HG03565 (cell line): ENCODE results near the gene TNRC6C.
"Not testable (repeated sequence)": the region's sequence is repeated elsewhere in the genome, so short reads cannot be mapped to it uniquely, and the experiment has no call there.

Experiments
- ATAC-seq: cut with Tn5 transposase; IDR thresholded peaks from one replicate; pipeline ENCODE4 v1.9.1; 2021; ENCODE audit warnings: mild to moderate bottlenecking, moderate library complexity; ENCODE audit not compliant: unreplicated experiment

TNRC6C gene

DNA sequence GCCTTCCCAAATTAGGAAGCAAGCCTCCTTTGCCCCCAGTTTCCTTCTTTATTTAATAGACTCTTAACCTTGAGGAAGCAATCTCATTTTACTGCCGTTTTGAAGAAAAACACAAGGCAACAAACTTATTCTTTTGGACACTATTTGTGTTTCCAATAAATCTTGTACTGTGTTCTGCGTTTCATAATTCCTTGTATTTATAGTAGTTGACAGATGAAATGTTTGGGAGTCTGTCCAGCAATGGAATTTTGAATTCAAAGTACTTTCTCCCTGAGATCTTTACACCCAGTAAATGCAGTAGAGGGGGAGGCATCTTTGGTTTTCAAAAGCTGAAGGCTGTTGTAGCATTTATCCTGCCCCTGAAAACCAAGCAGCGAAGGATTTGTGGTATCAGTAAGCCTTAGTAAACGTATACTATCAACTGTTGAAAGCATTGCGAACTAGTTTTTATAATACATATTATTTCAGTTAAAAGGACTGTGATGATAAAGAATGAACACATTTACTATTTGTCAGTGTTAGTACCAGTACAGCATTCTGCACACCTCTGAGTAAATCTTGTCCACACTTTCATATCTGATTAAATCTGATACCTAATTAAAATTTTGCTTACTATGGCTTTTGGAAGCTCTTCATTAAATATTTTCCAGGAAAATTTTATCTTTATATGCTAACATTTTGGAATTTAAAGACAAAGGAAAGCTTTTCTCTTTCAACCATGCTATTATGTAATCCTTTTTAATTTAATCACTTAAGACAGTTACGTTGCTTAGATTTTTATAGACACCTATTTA lies 83.1 kb downstream of the TNRC6C start:
- no peak for ATAC-seq

DNA sequence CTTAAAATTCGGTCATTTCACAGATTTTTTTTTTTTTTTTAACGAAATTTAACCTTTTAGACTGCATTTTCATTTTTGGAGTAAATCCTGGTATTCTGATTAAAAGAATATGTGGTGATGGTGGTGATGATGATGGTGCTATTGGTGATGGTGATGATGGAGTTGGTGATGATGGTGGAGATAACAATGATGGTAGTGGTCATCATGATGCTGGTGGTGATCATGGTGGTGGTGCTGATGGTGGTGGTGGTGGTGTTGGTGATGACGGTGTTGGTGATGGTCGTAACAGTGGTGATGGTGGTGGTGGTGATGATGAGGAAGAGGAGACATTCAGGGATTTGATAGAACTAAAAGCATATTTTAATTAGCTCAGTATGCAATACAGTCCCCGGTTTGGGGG lies 84.0 kb downstream of the TNRC6C start:
- ATAC-seq, result no peak

DNA sequence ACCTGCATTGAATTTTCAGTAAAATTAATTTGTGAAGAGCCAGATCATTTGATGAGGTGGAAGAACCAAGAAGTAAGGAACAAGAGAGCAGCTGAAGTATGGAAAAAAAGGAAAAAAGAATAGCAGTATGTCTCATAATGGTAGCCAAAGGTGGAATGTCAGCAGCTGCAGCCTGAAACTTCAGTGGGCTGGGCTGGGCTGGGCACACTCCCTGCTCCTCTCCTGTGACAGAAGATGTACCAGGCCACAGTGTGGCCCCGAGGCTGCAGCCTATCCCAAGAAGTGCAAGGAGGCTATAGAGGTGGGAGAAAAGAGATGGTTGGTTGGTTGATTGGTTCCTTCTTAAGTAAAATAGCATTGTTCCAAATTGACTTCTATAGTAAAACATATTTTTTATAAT lies 84.5 kb downstream of the TNRC6C start:
- ATAC-seq, result no peak

DNA sequence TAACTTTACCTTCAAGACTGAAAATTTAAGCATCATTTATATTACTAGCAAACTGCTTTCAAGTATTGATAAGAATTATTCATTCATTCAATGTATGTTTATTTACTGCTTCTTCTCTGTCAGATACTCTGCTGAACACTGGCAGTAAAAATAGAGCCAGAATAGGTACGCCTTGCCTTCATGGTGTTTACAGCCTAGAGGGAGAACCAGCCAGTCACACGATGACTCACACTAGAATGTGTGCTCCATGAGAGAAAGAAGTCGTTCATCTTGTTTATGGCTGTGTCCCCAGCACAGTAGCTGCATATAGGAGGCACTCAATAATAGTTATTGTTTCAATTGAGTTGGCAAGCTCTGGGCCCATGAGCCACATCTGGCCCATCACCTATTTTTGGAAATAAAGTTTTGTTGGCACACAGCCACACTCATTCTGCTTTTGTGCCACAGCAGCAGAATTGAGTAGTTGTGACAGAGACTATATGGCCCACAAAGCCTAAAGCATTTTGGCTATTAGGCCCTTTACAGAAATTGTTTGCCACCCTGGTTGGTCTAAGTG lies 85.9 kb downstream of the TNRC6C start:
- ATAC-seq, result no peak

DNA sequence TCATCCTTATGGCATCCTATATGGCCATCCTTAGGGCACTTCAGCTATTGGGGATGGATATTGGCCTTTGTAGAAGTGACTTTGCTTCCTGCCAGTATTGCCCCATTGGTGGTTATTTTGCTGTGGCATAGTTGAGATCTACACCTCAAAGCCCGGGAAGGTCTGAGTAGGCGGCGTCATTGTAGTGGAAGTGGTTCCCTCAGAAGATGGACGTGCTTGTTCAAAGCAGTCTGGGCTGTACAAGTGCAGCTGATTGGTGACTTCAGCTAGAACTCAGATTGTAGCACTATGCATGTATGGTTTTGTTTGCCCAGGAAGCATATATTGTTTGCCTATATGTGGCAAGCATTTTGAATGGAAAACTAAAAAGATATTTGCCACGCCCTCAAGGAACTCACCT lies 86.8 kb downstream of the TNRC6C start:
- ATAC-seq, result no peak

DNA sequence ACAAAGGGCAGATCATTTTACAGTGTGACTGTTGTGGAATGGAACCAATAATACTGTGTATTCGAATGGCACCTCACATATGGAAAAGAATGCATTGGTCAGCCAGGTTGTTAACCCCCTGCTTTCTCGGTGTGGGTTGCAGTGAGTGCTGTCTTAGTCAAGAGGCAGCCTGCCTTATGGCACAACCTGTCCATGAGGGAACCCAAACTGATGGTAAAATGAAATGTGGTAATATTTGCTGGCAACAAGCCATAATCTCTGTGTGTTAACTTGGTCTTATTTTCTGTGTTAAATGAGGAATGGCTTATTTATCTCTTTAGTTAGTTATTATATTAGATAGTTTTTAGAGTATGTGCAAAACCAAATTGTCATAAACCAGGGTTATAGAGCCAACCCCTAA lies 88.4 kb downstream of the TNRC6C start:
- ATAC-seq, result no peak

DNA sequence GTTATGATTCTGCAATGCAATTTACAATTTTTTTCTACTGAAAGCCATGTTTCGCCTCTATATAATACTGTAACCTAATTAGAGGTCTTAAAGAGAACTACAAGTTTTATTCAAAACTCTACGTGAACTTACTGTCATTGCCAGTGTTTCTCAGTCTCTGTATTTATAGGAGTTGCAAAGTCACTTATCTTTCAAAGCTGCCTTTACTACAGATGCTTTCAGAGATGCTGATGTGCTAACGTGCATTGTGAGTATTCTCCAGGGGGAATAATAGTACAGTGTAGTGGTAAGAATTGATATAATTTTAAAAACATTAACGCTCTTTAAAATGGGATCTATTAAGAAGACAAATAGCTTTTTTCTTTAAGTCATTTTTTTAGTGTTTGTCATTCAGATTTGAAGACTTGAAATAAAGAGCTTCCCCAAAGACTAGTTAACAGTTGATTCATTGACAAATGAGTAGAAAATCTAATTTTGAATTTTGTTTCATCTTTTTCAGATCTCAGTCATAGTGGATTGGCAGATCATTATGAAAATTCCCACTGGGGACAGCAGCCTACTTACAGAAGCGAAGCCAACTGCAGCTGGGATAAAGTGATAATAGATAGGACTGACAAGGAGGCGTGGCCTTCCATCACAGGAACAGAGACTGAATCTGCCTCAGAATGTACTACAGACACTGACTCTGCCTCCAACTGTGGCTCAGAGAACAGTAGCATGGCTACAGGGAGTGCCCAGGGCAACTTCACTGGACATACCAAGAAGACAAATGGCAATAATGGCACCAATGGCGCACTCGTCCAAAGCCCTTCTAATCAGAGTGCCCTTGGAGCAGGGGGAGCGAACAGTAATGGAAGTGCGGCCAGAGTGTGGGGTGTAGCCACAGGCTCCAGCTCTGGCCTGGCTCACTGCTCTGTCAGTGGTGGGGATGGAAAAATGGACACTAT lies 90.1 kb downstream of the TNRC6C start:
- ATAC-seq, result no peak

DNA sequence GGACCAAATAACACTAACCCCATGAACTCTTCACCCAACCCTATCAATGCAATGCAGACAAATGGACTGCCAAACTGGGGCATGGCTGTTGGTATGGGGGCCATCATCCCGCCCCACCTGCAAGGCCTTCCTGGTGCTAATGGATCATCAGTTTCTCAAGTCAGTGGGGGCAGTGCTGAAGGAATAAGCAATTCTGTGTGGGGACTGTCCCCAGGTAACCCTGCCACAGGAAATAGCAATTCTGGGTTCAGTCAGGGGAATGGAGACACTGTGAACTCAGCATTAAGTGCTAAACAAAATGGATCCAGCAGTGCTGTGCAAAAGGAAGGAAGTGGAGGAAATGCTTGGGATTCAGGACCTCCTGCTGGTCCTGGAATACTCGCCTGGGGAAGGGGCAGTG lies 91.1 kb downstream of the TNRC6C start:
- no peak for ATAC-seq

DNA sequence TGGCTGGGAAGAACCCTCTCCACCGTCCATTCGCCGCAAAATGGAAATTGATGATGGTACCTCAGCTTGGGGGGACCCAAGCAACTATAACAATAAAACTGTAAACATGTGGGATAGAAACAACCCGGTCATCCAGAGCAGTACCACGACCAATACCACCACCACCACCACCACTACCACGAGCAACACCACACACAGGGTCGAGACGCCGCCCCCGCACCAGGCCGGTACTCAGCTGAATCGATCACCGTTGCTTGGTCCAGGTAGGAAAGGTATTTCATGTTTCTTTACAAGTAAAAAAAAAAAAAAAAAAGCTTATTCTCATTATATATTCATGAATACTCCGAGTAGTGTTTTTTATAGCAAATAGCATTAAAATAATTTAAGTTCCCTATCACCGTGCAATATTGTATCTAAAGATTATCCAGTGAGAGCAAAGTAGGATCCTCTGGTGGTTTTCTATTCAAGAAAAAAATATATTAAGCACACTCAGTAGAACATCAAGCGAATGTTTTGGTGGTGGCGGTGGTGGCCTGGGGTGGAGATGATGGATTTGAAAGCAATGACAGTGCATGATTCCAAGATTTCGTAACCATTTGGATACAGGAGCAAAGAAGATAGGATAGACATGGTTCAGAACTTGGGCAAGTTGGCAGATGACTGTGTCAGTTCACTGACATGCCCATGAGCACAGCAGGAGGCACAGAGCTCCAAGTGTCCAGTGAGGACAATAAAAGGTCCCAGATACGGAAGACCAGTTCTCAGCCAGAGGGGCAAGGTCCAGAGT lies 92.9 kb downstream of the TNRC6C start:
- ATAC-seq, result no peak

DNA sequence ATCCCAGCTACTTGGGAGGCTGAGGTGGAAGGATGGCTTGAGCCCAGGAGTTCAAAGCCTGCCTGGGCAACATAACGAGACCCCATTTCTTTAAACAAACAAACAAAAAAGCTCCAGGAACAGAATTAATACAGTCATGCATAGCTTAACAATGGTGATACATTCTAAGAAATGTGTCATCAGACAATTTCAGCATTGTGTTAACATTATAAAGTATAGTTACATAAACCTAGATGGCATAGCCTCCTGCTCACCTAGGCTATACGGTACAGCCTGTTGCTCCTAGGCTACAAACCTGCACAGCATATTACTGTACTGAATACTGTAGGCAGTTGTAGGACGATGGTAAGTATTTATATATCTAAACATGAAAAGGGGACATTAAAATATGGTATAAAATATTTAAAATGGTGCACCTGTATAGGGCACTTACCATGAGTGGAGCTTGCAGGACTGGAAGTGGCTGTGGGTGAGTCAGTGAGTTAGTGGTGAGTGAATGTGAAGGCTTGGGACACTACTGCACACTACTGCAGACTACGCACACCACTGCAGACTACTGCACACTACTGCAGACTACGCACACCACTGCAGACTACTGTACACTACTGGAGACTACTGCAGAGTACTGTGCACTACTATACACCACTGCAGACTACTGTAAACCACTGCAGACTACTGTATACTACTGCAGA lies 95.4 kb downstream of the TNRC6C start:
- no peak for ATAC-seq

DNA sequence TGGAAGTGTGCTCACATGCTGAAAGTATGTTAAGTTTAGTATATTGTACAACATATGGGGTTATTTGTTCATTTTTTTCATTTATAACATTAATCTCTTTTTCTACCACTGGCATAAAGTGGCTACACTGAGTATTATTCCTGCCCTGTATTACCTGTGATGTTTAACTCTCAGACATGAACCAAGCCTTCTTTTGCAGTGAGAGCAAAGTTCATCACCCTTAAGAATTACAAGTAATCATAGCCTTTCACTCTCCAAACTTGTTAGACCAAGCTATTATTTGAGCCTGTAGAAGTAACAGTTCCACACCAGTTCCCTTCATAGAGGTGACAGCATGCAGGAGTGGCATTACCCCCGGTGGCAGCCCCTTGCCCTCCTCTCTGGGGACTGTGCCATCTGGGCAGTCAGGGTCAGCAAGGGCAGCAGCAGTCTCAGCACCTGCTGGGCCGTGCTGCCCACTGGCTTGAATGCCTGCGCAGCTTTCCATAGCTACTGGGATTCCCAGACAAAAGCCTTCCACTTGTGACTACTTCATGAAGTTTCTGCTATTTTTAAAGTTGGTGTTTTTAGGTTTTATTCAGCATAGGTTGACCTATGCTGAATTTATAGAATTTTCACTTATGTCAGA lies 98.7 kb downstream of the TNRC6C start:
- ATAC-seq, result no peak

DNA sequence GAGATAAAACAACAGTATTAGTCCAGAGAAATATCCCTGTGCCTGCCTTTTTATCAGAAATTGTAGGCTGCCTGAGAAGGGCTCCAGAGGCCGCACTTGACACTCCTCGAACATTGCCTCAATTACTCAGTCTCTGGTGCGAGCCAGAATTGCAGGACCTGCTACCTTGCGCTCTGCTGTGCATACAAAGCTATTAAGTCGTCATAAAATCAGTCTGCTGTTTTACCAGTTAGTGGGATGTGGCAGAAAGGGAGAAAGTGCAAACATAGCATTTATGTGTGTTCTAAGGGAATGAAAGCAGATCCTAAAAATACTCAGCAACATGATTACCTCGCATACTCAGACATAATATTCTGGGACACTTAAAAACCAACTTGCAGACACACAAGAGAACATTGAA lies 99.5 kb downstream of the TNRC6C start:
- ATAC-seq, result no peak

DNA sequence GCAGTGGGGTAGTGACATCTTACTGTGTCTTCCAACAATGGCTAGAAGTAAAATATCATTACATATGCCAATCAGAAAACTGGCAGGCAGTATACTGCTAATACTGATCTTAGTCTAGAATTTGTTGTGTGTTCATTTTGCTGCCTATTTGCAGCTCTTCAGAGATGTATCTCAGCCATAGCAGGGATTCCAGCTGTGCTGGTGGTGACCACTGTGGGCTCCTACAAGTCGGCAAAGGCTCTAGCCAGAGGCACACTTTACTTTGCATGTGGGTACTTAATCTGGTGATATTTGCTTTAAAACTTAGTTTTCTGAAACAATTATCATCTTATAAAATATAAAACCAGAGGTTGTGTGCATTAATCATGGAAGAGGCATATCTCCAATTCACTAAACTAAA lies 100.1 kb downstream of the TNRC6C start:
- ATAC-seq, result no peak

DNA sequence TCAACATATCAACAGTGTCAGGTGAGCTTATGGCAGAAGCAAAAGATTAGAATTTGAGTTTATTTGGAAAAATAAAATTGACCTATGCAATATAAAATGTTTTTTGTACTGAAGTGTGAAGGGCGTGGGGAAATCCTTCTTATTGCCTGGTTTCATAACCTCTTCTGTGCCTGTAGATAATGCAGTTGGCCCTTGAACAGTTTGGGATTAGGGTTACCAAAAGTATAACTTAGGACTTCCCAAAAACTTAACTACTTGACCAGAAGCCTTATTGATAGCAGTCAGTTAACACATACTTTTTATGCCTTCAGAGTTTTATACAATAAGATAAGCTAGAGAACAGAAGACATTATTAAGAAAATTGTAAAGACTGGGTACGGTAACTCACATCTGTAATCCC lies 104.1 kb downstream of the TNRC6C start:
- no peak for ATAC-seq

DNA sequence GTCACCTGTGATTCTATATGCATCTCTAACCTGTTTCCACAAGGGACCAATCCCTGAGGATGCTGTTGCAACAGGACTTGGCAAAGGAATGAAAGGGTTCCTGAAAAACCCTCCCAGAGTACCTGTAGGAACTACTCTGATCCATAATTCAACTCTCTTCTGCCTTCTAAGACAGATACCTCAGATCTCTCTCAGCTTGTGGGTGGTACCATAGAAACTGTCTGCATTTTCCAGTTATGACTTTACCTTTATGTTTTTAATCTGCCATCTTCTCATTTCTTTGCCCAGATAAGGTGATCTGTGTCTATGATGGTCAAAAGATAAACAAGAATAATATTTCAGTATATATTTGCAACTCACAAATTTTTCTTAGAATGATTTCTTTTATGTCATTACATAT lies 105.0 kb downstream of the TNRC6C start:
- no peak for ATAC-seq

DNA sequence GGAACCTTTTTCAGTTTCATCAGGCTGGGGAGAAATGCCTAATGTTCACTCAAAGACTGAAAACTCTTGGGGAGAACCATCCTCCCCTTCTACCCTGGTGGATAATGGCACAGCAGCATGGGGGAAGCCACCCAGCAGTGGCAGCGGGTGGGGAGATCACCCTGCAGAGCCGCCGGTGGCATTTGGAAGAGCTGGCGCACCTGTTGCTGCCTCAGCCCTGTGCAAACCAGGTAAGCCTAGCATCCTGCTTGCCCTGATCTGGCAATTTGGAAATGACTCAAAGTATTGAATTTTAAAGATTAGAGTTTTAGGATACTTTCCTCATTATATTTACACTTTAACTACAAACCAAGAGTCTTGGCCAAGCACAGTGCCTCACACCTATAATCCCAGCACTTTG lies 106.2 kb downstream of the TNRC6C start:
- no peak for ATAC-seq

DNA sequence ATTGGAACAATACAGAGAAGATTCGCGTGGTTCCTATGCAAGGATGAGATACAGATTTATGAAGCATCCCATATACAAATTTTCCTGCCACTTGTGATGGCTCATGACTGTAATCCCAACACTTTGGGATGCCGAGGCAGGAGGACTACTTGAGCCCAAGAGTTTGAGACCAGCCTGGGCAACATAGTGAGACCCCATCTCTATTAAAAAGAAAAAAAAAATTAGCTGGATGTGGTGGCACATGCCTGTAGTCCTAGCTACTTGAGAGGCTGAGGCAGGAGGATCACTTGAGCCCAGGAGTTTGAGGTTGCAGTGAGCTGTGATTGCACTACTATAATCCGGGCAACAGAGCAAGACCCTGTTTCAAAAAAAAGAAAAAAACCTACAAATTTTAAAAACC lies 108.5 kb downstream of the TNRC6C start:
- ATAC-seq, result not testable (repeated sequence)

DNA sequence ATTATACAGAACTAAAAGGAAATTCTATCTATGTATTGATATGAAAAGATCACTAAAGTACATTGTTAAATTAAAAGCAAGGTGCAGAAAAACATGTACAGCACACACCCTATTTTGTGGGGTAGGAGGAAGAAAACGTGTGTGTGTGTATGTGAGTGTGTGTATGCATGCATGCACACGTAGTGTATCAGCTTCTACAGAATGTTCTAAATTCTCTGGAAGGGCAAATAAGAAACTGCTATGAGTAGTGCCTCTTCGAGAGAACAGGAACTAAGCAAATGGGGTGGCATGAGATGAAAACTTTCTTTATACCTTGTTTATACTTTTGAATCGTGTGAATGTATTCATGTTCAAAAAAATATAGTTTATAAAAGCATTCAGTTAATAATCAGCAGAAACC lies 111.2 kb downstream of the TNRC6C start:
- no peak for ATAC-seq

DNA sequence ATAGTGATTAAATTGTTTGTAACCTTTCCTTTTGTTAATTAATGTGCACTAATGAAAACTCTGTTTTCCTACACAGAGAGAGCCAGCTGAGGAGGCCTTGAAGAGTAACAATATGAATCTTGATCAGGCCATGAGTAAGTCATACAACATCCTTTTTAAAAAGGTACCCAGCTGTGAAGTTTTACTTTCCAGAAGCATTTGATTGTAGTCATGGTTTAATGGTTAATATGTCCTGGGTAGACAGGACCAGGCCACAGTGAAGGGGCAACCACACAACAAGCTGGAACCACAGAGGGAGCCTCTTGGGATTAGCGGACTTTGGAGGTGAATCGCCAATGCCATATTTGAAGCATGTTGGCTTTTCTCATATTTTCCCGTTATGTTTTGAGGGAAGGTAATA lies 114.5 kb downstream of the TNRC6C start:
- ATAC-seq, result no peak

DNA sequence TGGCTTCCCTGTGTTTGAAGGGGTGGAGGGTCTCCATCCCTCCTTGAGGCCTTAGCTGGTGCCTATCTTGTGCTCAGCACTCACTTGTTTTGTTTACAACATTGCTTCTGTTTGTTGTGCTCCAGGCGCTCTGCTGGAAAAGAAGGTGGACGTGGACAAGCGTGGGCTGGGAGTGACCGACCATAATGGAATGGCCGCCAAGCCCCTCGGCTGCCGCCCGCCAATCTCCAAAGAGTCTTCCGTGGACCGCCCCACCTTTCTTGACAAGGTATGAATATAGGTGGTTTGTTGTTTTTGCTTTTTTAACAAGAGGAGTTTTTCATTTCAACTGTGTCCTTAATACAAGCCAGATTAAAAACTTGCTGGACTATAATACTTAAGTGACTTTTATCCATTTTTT lies 116.5 kb downstream of the TNRC6C start:
- no peak for ATAC-seq
